IMR-90 (cell line): ENCODE data around the gene CCDC152. TPM values are rescaled to one million over a fixed set of nuclear protein-coding genes. Genes with fewer than 3 reads are reported as not detected.

ENCODE experiments used
- ATAC-seq: fragments of 200-7000 bp; cut with Tn5 transposase; 2 replicates; pipeline ENCODE4 v1.9.1; 2020; ENCODE audit warnings: low read depth, mild to moderate bottlenecking, moderate library complexity
- BruUV-seq: library from RNA; stranded (reverse); fragments of 400-500 nt; replicated peaks from 2 replicates; lab custom pipeline; 2021; lab: Mats Ljungman, UMichigan
- CTCF ChIA-PET: fragments of 300-600 bp; formaldehyde crosslinking; extraction: SDS; loops from one replicate; lab custom pipeline; 2021; ENCODE audit warnings: antibody characterized with exemption; lab: Yijun Ruan, JAX
- POLR2A ChIA-PET: fragments of 300-600 bp; sonication (Branson Sonifier 250); formaldehyde crosslinking; loops from one replicate; lab custom pipeline; 2022; ENCODE audit warnings: antibody characterized with exemption; ENCODE audit not compliant: unreplicated experiment; lab: Charles Lee
- DNase-seq: peaks from one replicate; pipeline ENCODE4 v3.0.0; 2013
- H2AFZ ChIP-seq: replicated peaks from 2 replicates; pipeline ENCODE3; 2013; ENCODE audit warnings: low read length, mild to moderate bottlenecking; ENCODE audit not compliant: poor library complexity
- H2AK5ac ChIP-seq: 2 replicates; pipeline ENCODE4 v1.6.1; 2013; ENCODE audit warnings: low read depth, low read length, inconsistent platforms
- H2AK9ac ChIP-seq: replicated peaks from 2 replicates; pipeline ENCODE3; 2013; ENCODE audit warnings: mild to moderate bottlenecking, low read depth, low read length, moderate library complexity; ENCODE audit not compliant: poor library complexity
- H2BK120ac ChIP-seq: 2 replicates; pipeline ENCODE4 v1.6.1; 2013; ENCODE audit warnings: low read depth, low read length, inconsistent platforms
- H2BK15ac ChIP-seq: 3 replicates; pipeline ENCODE4 v1.6.1; 2013; ENCODE audit warnings: low read depth, low read length, inconsistent platforms
- H2BK20ac ChIP-seq: 2 replicates; pipeline ENCODE4 v1.6.1; 2013; ENCODE audit warnings: low read depth, mild to moderate bottlenecking, inconsistent platforms, low read length, moderate library complexity
- H2BK5ac ChIP-seq: 2 replicates; pipeline ENCODE4 v1.6.1; 2013; ENCODE audit warnings: mild to moderate bottlenecking, low read depth, low read length, inconsistent platforms; ENCODE audit not compliant: poor library complexity, severe bottlenecking
- H3K14ac ChIP-seq: replicated peaks from 2 replicates; pipeline ENCODE4 v1.6.1; 2013; ENCODE audit warnings: low read depth, low read length, inconsistent platforms
- H3K18ac ChIP-seq: 2 replicates; pipeline ENCODE4 v1.6.1; 2013; ENCODE audit warnings: low read depth, low read length, control low read depth
- H3K23ac ChIP-seq: 2 replicates; pipeline ENCODE4 v1.6.1; 2013; ENCODE audit warnings: low read depth, low read length, inconsistent platforms
- H3K27ac ChIP-seq: 2 replicates; pipeline ENCODE4 v1.5.1; 2013; ENCODE audit warnings: mild to moderate bottlenecking, control low read depth, low read length; ENCODE audit not compliant: insufficient read depth
- H3K27me3 ChIP-seq: 2 replicates; pipeline ENCODE4 v1.6.1; 2013; ENCODE audit warnings: low read length; ENCODE audit not compliant: control insufficient read depth, insufficient read depth
- H3K36me3 ChIP-seq: 2 replicates; pipeline ENCODE4 v1.6.1; 2013; ENCODE audit warnings: low read length, mixed read lengths; ENCODE audit not compliant: control insufficient read depth, insufficient read depth
- H3K4ac ChIP-seq: 2 replicates; pipeline ENCODE4 v1.6.1; 2013; ENCODE audit warnings: low read depth, low read length, inconsistent platforms
- H3K4me1 ChIP-seq: 2 replicates; pipeline ENCODE4 v1.6.1; 2013; ENCODE audit warnings: low read length, mixed read lengths; ENCODE audit not compliant: control insufficient read depth, insufficient read depth
- H3K4me2 ChIP-seq: 2 replicates; pipeline ENCODE4 v1.6.1; 2013; ENCODE audit warnings: low read depth, mild to moderate bottlenecking, control low read depth, low read length, moderate library complexity
- H3K4me3 ChIP-seq: 2 replicates; pipeline ENCODE4 v1.5.1; 2013; ENCODE audit warnings: low read depth, mild to moderate bottlenecking, control low read depth, low read length, moderate library complexity; ENCODE audit not compliant: insufficient read depth
- H3K56ac ChIP-seq: 2 replicates; pipeline ENCODE4 v1.6.1; 2013; ENCODE audit warnings: low read length, inconsistent platforms; ENCODE audit not compliant: insufficient read depth; ENCODE audit errors: extremely low read depth
- H3K79me1 ChIP-seq, 2 experiments: 2 replicates each; pipeline ENCODE4 v1.6.1; 2013; ENCODE audit warnings: low read length in 2 of 2, inconsistent platforms in 1 of 2, low read depth in 1 of 2
- H3K9ac ChIP-seq: 2 replicates; pipeline ENCODE4 v1.6.1; 2013; ENCODE audit warnings: low read depth, low read length, control low read depth
- H3K9me1 ChIP-seq: 2 replicates; pipeline ENCODE4 v1.6.1; 2013; ENCODE audit warnings: low read length, inconsistent platforms; ENCODE audit not compliant: insufficient read depth
- H3K9me3 ChIP-seq: 2 replicates; pipeline ENCODE4 v1.6.1; 2013; ENCODE audit warnings: low read length; ENCODE audit not compliant: control insufficient read depth, insufficient read depth
- H4K20me1 ChIP-seq: 2 replicates; pipeline ENCODE4 v1.6.1; 2013; ENCODE audit warnings: low read length, inconsistent platforms; ENCODE audit not compliant: insufficient read depth
- H4K5ac ChIP-seq: 2 replicates; pipeline ENCODE4 v1.6.1; 2013; ENCODE audit warnings: mild to moderate bottlenecking, low read depth, low read length, control low read depth
- H4K8ac ChIP-seq, 2 experiments: 2 replicates each; pipeline ENCODE4 v1.6.1; 2013; ENCODE audit warnings: low read depth in 2 of 2, low read length in 2 of 2, control low read depth in 1 of 2, inconsistent platforms in 1 of 2
- H4K91ac ChIP-seq: 2 replicates; pipeline ENCODE4 v1.6.1; 2013; ENCODE audit warnings: low read depth, low read length, inconsistent platforms; ENCODE audit not compliant: insufficient read depth
- BHLHE40 ChIP-seq: fragments of 150-350 bp; IDR thresholded peaks from 2 replicates; pipeline ENCODE4 v1.6.1; 2016; ENCODE audit warnings: mild to moderate bottlenecking, low read depth, low read length
- CEBPB ChIP-seq: IDR thresholded peaks from 2 replicates; pipeline ENCODE4 v1.6.1; 2012; ENCODE audit warnings: low read depth, low read length, improper control_type of control experiment
- CHD1 ChIP-seq: IDR thresholded peaks from 2 replicates; pipeline ENCODE4 v1.6.1; 2012; ENCODE audit warnings: low read depth, low read length, improper control_type of control experiment
- CTCF ChIP-seq: conservative IDR thresholded peaks from 2 replicates; pipeline ENCODE4 v1.5.1; 2012; ENCODE audit warnings: mild to moderate bottlenecking, low read depth, low read length, improper control_type of control experiment
- ELK1 ChIP-seq: fragments of 150-350 bp; IDR thresholded peaks from 2 replicates; pipeline ENCODE4 v1.6.1; 2016; ENCODE audit warnings: low read depth, mild to moderate bottlenecking, low read length, moderate library complexity, borderline replicate concordance
- FOS ChIP-seq: fragments of 150-350 bp; IDR thresholded peaks from 2 replicates; pipeline ENCODE4 v1.6.1; 2016; ENCODE audit warnings: low read depth, low read length
- MAFK ChIP-seq: IDR thresholded peaks from 2 replicates; pipeline ENCODE4 v1.6.1; 2012; ENCODE audit warnings: low read depth, low read length, improper control_type of control experiment
- MAZ ChIP-seq: IDR thresholded peaks from 2 replicates; pipeline ENCODE4 v1.6.1; 2012; ENCODE audit warnings: low read depth, mild to moderate bottlenecking, low read length, improper control_type of control experiment, moderate library complexity, borderline replicate concordance
- MXI1 ChIP-seq: IDR thresholded peaks from 2 replicates; pipeline ENCODE4 v1.6.1; 2012; ENCODE audit warnings: low read depth, mild to moderate bottlenecking, low read length, moderate library complexity, borderline replicate concordance
- NFE2L2 ChIP-seq: fragments of 150-350 bp; IDR thresholded peaks from 2 replicates; pipeline ENCODE4 v1.6.1; 2016; ENCODE audit warnings: low read depth, mild to moderate bottlenecking, low read length
- POLR2A ChIP-seq: IDR thresholded peaks from 2 replicates; pipeline ENCODE4 v1.6.1; 2012; ENCODE audit warnings: mild to moderate bottlenecking, low read depth, low read length
- RAD21 ChIP-seq: IDR thresholded peaks from 2 replicates; pipeline ENCODE4 v1.6.1; 2012; ENCODE audit warnings: low read length, improper control_type of control experiment
- RCOR1 ChIP-seq: IDR thresholded peaks from 2 replicates; pipeline ENCODE4 v1.6.1; 2012; ENCODE audit warnings: mild to moderate bottlenecking, low read length, improper control_type of control experiment; ENCODE audit not compliant: insufficient replicate concordance
- RFX5 ChIP-seq: IDR thresholded peaks from 2 replicates; pipeline ENCODE4 v1.8.0; 2012; ENCODE audit warnings: low read depth, mild to moderate bottlenecking, low read length, moderate library complexity
- SMC3 ChIP-seq: fragments of 150-350 bp; IDR thresholded peaks from 2 replicates; pipeline ENCODE4 v1.6.1; 2016; ENCODE audit warnings: low read depth, mild to moderate bottlenecking, antibody characterized with exemption, low read length, moderate library complexity
- USF2 ChIP-seq: fragments of 150-350 bp; IDR thresholded peaks from 2 replicates; pipeline ENCODE4 v1.6.1; 2017; ENCODE audit warnings: mild to moderate bottlenecking, antibody characterized with exemption, low read length, low read depth
- WGBS, 2 experiments: methylation state at CpG; one replicate each; pipeline versions ENCODE4 v1.1.5 to v1.1.7; 2013; ENCODE audit warnings: missing lambda C conversion rate in 2 of 2; ENCODE audit not compliant: insufficient read length in 1 of 2; ENCODE audit errors: extremely low coverage in 2 of 2; 5-methylcytosine and 5-hydroxymethylcytosine counted together
- dilution Hi-C: fragments of 300-500 bp; cut with HindIII; formaldehyde crosslinking; loops from one replicate; pipeline ENCODE4 v1.14.3; 2018; ENCODE audit warnings: low sequenced_read_pairs; ENCODE audit not compliant: unreplicated experiment
- in situ Hi-C: fragments of 300-500 bp; cut with MboI; formaldehyde crosslinking; loops from 3 replicates; pipeline ENCODE4 v1.14.3; 2019; ENCODE audit warnings: low sequenced_read_pairs, inconsistent platforms, mixed read lengths
- intact Hi-C: fragments of 100-400 bp; cut with micrococcal nuclease; formaldehyde crosslinking; loops from 2 replicates; pipeline ENCODE4 v1.10.0; 2022
- polyA plus RNA-seq, 3 experiments: library from polyadenylated mRNA; depleted of rRNA; stranded (reverse); fragments of >200 nt; gene quantifications; 2 replicates each; pipeline ENCODE4 v1.2.3, GENCODE V29; 2012; ENCODE audit warnings: low replicate concordance in 1 of 3
- total RNA-seq: library from RNA; depleted of rRNA; stranded (reverse); fragments of >200 nt; gene quantifications from 2 replicates; pipeline ENCODE4 v1.2.3, GENCODE V29; 2012

CCDC152 gene
- total and polyA plus RNA-seq, 2 of the 4 experiments (the other 2 are of a cell fraction): 0.87 to 0.90 TPM

GRCh38 chr5:42767491-42768105 lies 11.0 kb downstream of the CCDC152 start:
- no peak overlapping the region for H3K27ac ChIP-seq
- H4K91ac ChIP-seq: no peak overlapping the region
- H3K56ac ChIP-seq: no peak overlapping the region
- no peak overlapping the region for H2BK20ac ChIP-seq
- H4K20me1 ChIP-seq: no peaks in the 10 kb centered on the region
- ATAC-seq (peak; percentile 61; the same call in 1 of the 2 replicates), DNase-seq (peak; percentile 13)
- no peak overlapping the region for H2BK5ac ChIP-seq
- no peak overlapping the region for H2AK5ac ChIP-seq
- TF ChIP-seq MXI1: no peak
- no peak for TF ChIP-seq CEBPB
- TF ChIP-seq BHLHE40: no peak
- TF ChIP-seq NFE2L2: no peak
- no peak for TF ChIP-seq CHD1
- TF ChIP-seq FOS: no peak
- peak; percentile 46; the same call in 1 of the 2 replicates for TF ChIP-seq SMC3
- no peak for TF ChIP-seq MAFK
- no peak for TF ChIP-seq ELK1
- no peak for TF ChIP-seq POLR2A
- TF ChIP-seq CTCF: peak; percentile 53
- TF ChIP-seq RFX5: no peak
- TF ChIP-seq RCOR1: no peak
- TF ChIP-seq USF2: no peak
- peak; percentile 50 for TF ChIP-seq RAD21
- no peak for TF ChIP-seq MAZ
- ChIA-PET CTCF (interaction anchor here (0.6 to 1.6 kb wide), 8 partner anchors 9 to 917 kb away, joined by 3 to 8 read pairs (median 3); no protein-coding TSS in a partner anchor), POLR2A (no interaction called here)
- no peaks in the 10 kb centered on the region for H3K27me3 ChIP-seq
- intact Hi-C loops (loop anchor here (1.0 to 10.0 kb wide), 4 partner anchors 117 to 911 kb away; partner anchors contain the start of gene GHR), in situ Hi-C loops (loop anchor here (25.0 kb wide), 1 partner anchor 905 kb away; the partner anchor contains the start of gene OXCT1), dilution Hi-C loops (no loop called here)
- no peak overlapping the region for H2AK9ac ChIP-seq
- H3K9me3 ChIP-seq: no peaks in the 10 kb centered on the region
- H2AFZ ChIP-seq: no peak overlapping the region
- no peaks in the 10 kb centered on the region for H3K79me1 ChIP-seq
- no peak overlapping the region for H4K8ac ChIP-seq
- no peak overlapping the region for H3K4me3 ChIP-seq
- no peaks in the 10 kb centered on the region for H3K9me1 ChIP-seq
- no peak overlapping the region for H3K4ac ChIP-seq
- BruUV-seq: no TSS peak
- H3K4me2 ChIP-seq: no peak overlapping the region
- no peaks in the 10 kb centered on the region for H3K4me1 ChIP-seq
- no CpG with 5 or more reads among the region's 3 CpGs for WGBS, 2 experiments
- H2BK120ac ChIP-seq: no peak overlapping the region
- H2BK15ac ChIP-seq: no peak overlapping the region
- H4K5ac ChIP-seq: no peak overlapping the region
- no peak overlapping the region for H3K18ac ChIP-seq
- H3K23ac ChIP-seq: no peak overlapping the region
- no peak overlapping the region for H3K14ac ChIP-seq
- H3K36me3 ChIP-seq: no peaks in the 10 kb centered on the region
- H3K9ac ChIP-seq: no peak overlapping the region
